Measurements from ENCODE around the gene ATF5.

GRCh38 chr19:49907745-49908446, 21.1 kb upstream of the ATF5 start:
- TF ChIP-seq CTCF (IDR thresholded peaks at IDR 0.05; ENCODE audit: poor library complexity) (no peak), EZH2 (IDR thresholded peaks at IDR 0.05; ENCODE audit: borderline replicate concordance) (no peak), EZH2phosphoT487 (IDR thresholded peaks at IDR 0.05; ENCODE audit: low read depth, severe bottlenecking, unreplicated experiment) (no peak)
